ENCODE measurements around the gene APCS. TPM values are rescaled to one million over a fixed set of nuclear protein-coding genes. Genes with fewer than 3 reads are reported as not detected.

Gene APCS
- total RNA-seq, 1 donor from 2014 or later, result not detected

- intact Hi-C loops (cut with DNase I), result no loop called here
- H3K36me3 ChIP-seq, result no peaks in the 10 kb centered on the region
- H3K4me1 ChIP-seq, result no peaks in the 10 kb centered on the region
- no peak overlapping the region for H3K27ac ChIP-seq
- no peak for DNase-seq (ENCODE audit: extremely low spot score in 2 of 2)
- TF ChIP-seq CTCF (IDR thresholded peaks at IDR 0.05) (no peak), POLR2AphosphoS5 (IDR thresholded peaks at IDR 0.05; ENCODE audit: insufficient read depth in 1 of 2, low read depth in 1 of 2) (no peak), POLR2A (IDR thresholded peaks at IDR 0.05) (no peak)
- no peaks in the 10 kb centered on the region for H3K9me3 ChIP-seq
- no peak overlapping the region for H3K4me3 ChIP-seq
- H3K27me3 ChIP-seq, result no peaks in the 10 kb centered on the region
Measured at GRCh38 chr1:159581422-159581821, 6.2 kb upstream of the APCS start.

- H3K27me3 ChIP-seq, result no peaks in the 10 kb centered on the region
- H3K4me1 ChIP-seq, result no peaks in the 10 kb centered on the region
- H3K36me3 ChIP-seq, result no peaks in the 10 kb centered on the region
- no peak overlapping the region for H3K4me3 ChIP-seq
- no peaks in the 10 kb centered on the region for H3K9me3 ChIP-seq
- no peak for DNase-seq (ENCODE audit: extremely low spot score in 2 of 2)
- no peak overlapping the region for H3K27ac ChIP-seq
- intact Hi-C loops (cut with DNase I), result no loop called here
- TF ChIP-seq POLR2AphosphoS5 (IDR thresholded peaks at IDR 0.05; ENCODE audit: insufficient read depth in 1 of 2, low read depth in 1 of 2), result no peak
- no peak for TF ChIP-seq POLR2A (IDR thresholded peaks at IDR 0.05)
- TF ChIP-seq CTCF (IDR thresholded peaks at IDR 0.05), result no peak
Measured at GRCh38 chr1:159584536-159584935, 3.1 kb upstream of the APCS start.

- Histone ChIP-seq H3K27ac (no peak overlapping the region), H3K4me3 (no peak overlapping the region), H3K36me3 (no peaks in the 10 kb centered on the region), H3K4me1 (no peaks in the 10 kb centered on the region), H3K27me3 (no peaks in the 10 kb centered on the region), H3K9me3 (no peaks in the 10 kb centered on the region)
- TF ChIP-seq POLR2AphosphoS5 (IDR thresholded peaks at IDR 0.05; ENCODE audit: insufficient read depth in 1 of 2, low read depth in 1 of 2) (no peak), CTCF (IDR thresholded peaks at IDR 0.05) (no peak), POLR2A (IDR thresholded peaks at IDR 0.05) (no peak)
- no peak for DNase-seq (ENCODE audit: extremely low spot score in 2 of 2)
- intact Hi-C loops (cut with DNase I), result no loop called here
Measured at GRCh38 chr1:159591981-159592380, 4.4 kb downstream of the APCS start.

GRCh38 chr1:159594625-159595405 lies 7.2 kb downstream of the APCS start:
- TF ChIP-seq POLR2AphosphoS5 (IDR thresholded peaks at IDR 0.05; ENCODE audit: insufficient read depth in 1 of 2, low read depth in 1 of 2) (no peak), POLR2A (IDR thresholded peaks at IDR 0.05) (no peak), CTCF (IDR thresholded peaks at IDR 0.05) (no peak)
- DNase-seq (ENCODE audit: extremely low spot score in 2 of 2), result no peak
- Histone ChIP-seq H3K27me3 (no peaks in the 10 kb centered on the region), H3K9me3 (no peaks in the 10 kb centered on the region), H3K4me1 (no peaks in the 10 kb centered on the region), H3K36me3 (no peaks in the 10 kb centered on the region), H3K4me3 (no peak overlapping the region), H3K27ac (no peak overlapping the region)
- intact Hi-C loops (cut with DNase I), result no loop called here

- Histone ChIP-seq H3K4me1 (no peaks in the 10 kb centered on the region), H3K27ac (no peak overlapping the region), H3K4me3 (no peak overlapping the region), H3K9me3 (no peaks in the 10 kb centered on the region), H3K27me3 (no peaks in the 10 kb centered on the region), H3K36me3 (no peaks in the 10 kb centered on the region)
- intact Hi-C loops (cut with DNase I), result no loop called here
- no peak for DNase-seq (ENCODE audit: extremely low spot score in 2 of 2)
- TF ChIP-seq POLR2A (IDR thresholded peaks at IDR 0.05) (no peak), POLR2AphosphoS5 (IDR thresholded peaks at IDR 0.05; ENCODE audit: insufficient read depth in 1 of 2, low read depth in 1 of 2) (no peak), CTCF (IDR thresholded peaks at IDR 0.05) (no peak)
Measured at GRCh38 chr1:159598196-159598595, 10.6 kb downstream of the APCS start.

Data from vagina (tissue), 2 donors.